ENCODE data around the gene RASD1. TPM values are rescaled to one million over a fixed set of nuclear protein-coding genes. Genes with fewer than 3 reads are reported as not detected.

The RASD1 gene
- total RNA-seq, 2 experiments from 2014 or later = 0.31 to 0.48 TPM

Other genes starting within 250 kb of the RASD1 start
- 100 to 1,000 TPM; 133 to 141 TPM for gene COPS3, start 215.1 kb downstream of the RASD1 start, total RNA-seq
- gene NT5M, start 193.0 kb downstream of the RASD1 start, total RNA-seq = 1 to 10 TPM; 6.1 to 6.5 TPM
- gene MED9, start 19.4 kb downstream of the RASD1 start, total RNA-seq = 10 to 100 TPM; 13.8 to 15.0 TPM
- 10 to 100 TPM; 34.0 to 40.0 TPM for gene PEMT, start 95.3 kb upstream of the RASD1 start, total RNA-seq
- gene RAI1, start 185.1 kb upstream of the RASD1 start, total RNA-seq = 10 to 100 TPM; 19.6 to 21.1 TPM